ENCODE measurements around the gene PKDCC.

DNA sequence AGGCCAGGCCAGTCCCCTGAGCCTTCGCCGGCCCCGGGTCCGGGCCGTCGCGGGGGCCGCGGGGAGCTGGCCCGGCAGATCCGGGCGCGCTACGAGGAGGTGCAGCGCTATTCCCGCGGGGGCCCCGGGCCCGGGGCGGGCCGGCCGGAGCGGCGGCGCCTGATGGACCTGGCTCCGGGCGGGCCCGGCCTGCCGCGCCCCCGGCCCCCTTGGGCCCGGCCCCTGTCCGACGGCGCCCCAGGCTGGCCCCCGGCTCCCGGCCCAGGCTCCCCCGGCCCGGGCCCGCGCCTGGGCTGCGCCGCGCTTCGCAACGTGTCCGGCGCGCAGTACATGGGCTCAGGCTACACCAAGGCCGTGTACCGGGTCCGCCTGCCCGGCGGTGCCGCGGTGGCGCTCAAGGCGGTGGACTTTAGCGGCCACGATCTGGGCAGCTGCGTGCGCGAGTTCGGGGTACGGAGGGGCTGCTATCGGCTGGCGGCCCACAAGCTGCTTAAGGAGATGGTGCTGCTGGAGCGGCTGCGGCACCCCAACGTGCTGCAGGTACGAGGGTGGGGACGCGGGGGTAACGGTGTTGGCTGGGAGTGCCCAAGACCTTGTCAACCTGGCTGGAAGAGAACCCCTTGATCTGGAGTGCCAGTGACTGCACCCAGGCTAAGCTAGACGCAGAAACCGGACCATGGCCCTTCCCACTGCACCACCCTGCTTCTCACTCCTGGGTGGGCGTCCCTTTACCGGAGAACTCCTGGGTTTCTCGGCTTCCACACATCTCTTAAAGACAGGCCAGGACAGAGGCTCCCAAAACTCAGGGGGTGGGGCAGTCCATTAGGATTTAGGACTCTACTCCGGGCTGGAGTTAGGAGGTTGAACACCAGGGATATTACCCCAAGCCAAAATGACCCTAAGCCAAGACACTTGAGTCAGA is 739 bp downstream of the PKDCC start:
- TF ChIP-seq POLR2A (IDR thresholded peaks at IDR 0.05): no peak
- TF ChIP-seq CTCF (IDR thresholded peaks at IDR 0.05): no peak

All from body of pancreas (tissue), 4 donors.